A549 (cell line): ENCODE measurements around the gene CPED1. TPM values are rescaled to one million over a fixed set of nuclear protein-coding genes. Genes with fewer than 3 reads are reported as not detected.
"Not testable (repeated sequence)": the region's sequence is repeated elsewhere in the genome, so short reads cannot be mapped to it uniquely, and the experiment has no call there.

Source experiments
- ATAC-seq, 2 experiments: fragments of 200-7000 bp in 1 of 2; fragments of >200 bp in 1 of 2; cut with Nextera tagmentation in 1 of 2; cut with Tn5 transposase in 1 of 2; 3 replicates each; pipeline versions ENCODE4 v1.8.0 to v1.9.1; 2018 to 2020; ENCODE audit warnings: mild to moderate bottlenecking in 1 of 2, moderate library complexity in 1 of 2
- CTCF ChIA-PET: fragments of 300-600 bp; sonication (Branson Sonifier 250); formaldehyde crosslinking; extraction: SDS; loops from one replicate; lab custom pipeline; 2021; ENCODE audit warnings: antibody characterized with exemption, inconsistent platforms; lab: Yijun Ruan, JAX
- POLR2A ChIA-PET: fragments of 350-600 bp; formaldehyde crosslinking; extraction: SDS; loops from one replicate; lab custom pipeline; 2021; ENCODE audit warnings: antibody characterized with exemption, inconsistent platforms; lab: Yijun Ruan, JAX
- DNase-seq, 2 experiments: peaks; one replicate each; pipeline versions ENCODE4 v3.0.0 to v3.0.0-alpha.2; 2011 to 2016; ENCODE audit warnings: low read depth in 1 of 2, low spot score in 1 of 2
- FAIRE-seq: peaks from 2 replicates; lab custom pipeline; 2011; peaks lifted over from hg19 to GRCh38; lab: Jason Lieb, UNC
- H3K27ac ChIP-seq, 2 experiments: fragments of >200 bp; sonication (Bioruptor Twin); formaldehyde crosslinking; 3 replicates each; pipeline ENCODE4 v1.5.1; 2016 to 2017
- H3K4me1 ChIP-seq: fragments of >200 bp; sonication (Bioruptor Twin); formaldehyde crosslinking; 3 replicates; pipeline ENCODE4 v1.6.1; 2016
- H3K4me2 ChIP-seq: fragments of >200 bp; sonication (Bioruptor Twin); formaldehyde crosslinking; 3 replicates; pipeline ENCODE4 v1.6.1; 2016
- H3K4me3 ChIP-seq: fragments of >200 bp; sonication (Bioruptor Twin); formaldehyde crosslinking; 3 replicates; pipeline ENCODE4 v1.5.1; 2016
- H3K9me3 ChIP-seq: fragments of >200 bp; sonication (Bioruptor Twin); formaldehyde crosslinking; 3 replicates; pipeline ENCODE4 v1.6.1; 2016
- CEBPB ChIP-seq, 2 experiments: fragments of >200 bp in 1 of 2; sonication (Bioruptor Twin) in 1 of 2; formaldehyde crosslinking in 1 of 2; IDR thresholded peaks; 2 replicates each; pipeline ENCODE4 v1.6.1; 2012 to 2016
- CHD2 ChIP-seq: fragments of 150-350 bp; IDR thresholded peaks from 2 replicates; pipeline ENCODE4 v1.6.1; 2014; ENCODE audit warnings: low read length; ENCODE audit not compliant: partially characterized antibody
- EHF ChIP-seq: fragments of 250-450 bp; sonication (Bioruptor Pico); IDR thresholded peaks from 2 replicates; pipeline ENCODE4 v1.5.0; 2020; ENCODE audit warnings: mild to moderate bottlenecking
- EP300 ChIP-seq, 2 experiments: fragments of >200 bp; sonication (Bioruptor Twin); formaldehyde crosslinking; IDR thresholded peaks; 2 replicates in 1 of 2; 3 replicates in 1 of 2; pipeline ENCODE4 v1.6.1; 2016 to 2017
- ESRRA ChIP-seq: fragments of 150-350 bp; IDR thresholded peaks from 2 replicates; pipeline ENCODE4 v1.6.1; 2014; ENCODE audit warnings: mild to moderate bottlenecking, low read length, borderline replicate concordance
- GATA3 ChIP-seq: IDR thresholded peaks from 2 replicates; pipeline ENCODE4 v1.6.1; 2012; ENCODE audit warnings: borderline replicate concordance
- HDAC2 ChIP-seq: fragments of 200-600 bp; sonication (generic); IDR thresholded peaks from 2 replicates; pipeline ENCODE4 v1.6.1; 2016
- HES2 ChIP-seq: fragments of >200 bp; sonication (Bioruptor Twin); formaldehyde crosslinking; IDR thresholded peaks from 2 replicates; pipeline ENCODE4 v1.6.1; 2016
- HOXB5 ChIP-seq: fragments of 250-450 bp; sonication (Bioruptor Pico); IDR thresholded peaks from 2 replicates; pipeline ENCODE4 v1.5.0; 2020; ENCODE audit warnings: mild to moderate bottlenecking, moderate library complexity
- JUN ChIP-seq, 2 experiments: fragments of >200 bp; sonication (Bioruptor Twin); formaldehyde crosslinking; IDR thresholded peaks; 2 replicates in 1 of 2; 3 replicates in 1 of 2; pipeline ENCODE4 v1.6.1; 2016 to 2017
- KDM1A ChIP-seq: fragments of 200-600 bp; sonication (generic); IDR thresholded peaks from 2 replicates; pipeline ENCODE4 v1.6.1; 2016; ENCODE audit warnings: low read depth, mild to moderate bottlenecking
- KDM5A ChIP-seq: fragments of 200-600 bp; sonication (generic); IDR thresholded peaks from 2 replicates; pipeline ENCODE4 v1.6.1; 2016; ENCODE audit warnings: antibody characterized with exemption, mild to moderate bottlenecking
- MAZ ChIP-seq: fragments of 150-350 bp; IDR thresholded peaks from 2 replicates; pipeline ENCODE4 v1.6.1; 2014; ENCODE audit warnings: antibody characterized with exemption, low read depth, low read length, borderline replicate concordance
- NFE2L2 ChIP-seq: fragments of 150-350 bp; conservative IDR thresholded peaks from 2 replicates; pipeline ENCODE4 v1.6.1; 2014; ENCODE audit warnings: low read length
- PBX3 ChIP-seq: IDR thresholded peaks from 2 replicates; pipeline ENCODE4 v1.6.1; 2012
- PHF8 ChIP-seq: fragments of 200-600 bp; sonication (generic); IDR thresholded peaks from 2 replicates; pipeline ENCODE4 v1.6.1; 2016; ENCODE audit warnings: low read depth, mild to moderate bottlenecking, antibody characterized with exemption, moderate library complexity, borderline replicate concordance
- POLR2A ChIP-seq: IDR thresholded peaks from 2 replicates; pipeline ENCODE4 v1.6.1; 2012; ENCODE audit warnings: mild to moderate bottlenecking, low read length
- RAD21 ChIP-seq, 2 experiments: fragments of >200 bp in 1 of 2; sonication (Bioruptor Twin) in 1 of 2; formaldehyde crosslinking in 1 of 2; IDR thresholded peaks in 1 of 2; conservative IDR thresholded peaks in 1 of 2; 2 replicates in 1 of 2; 3 replicates in 1 of 2; pipeline ENCODE4 v1.6.1; 2012 to 2018; ENCODE audit warnings: inconsistent platforms in 1 of 2
- RCOR1 ChIP-seq: fragments of 150-350 bp; IDR thresholded peaks from 2 replicates; pipeline ENCODE4 v1.6.1; 2014; ENCODE audit warnings: antibody characterized with exemption, low read length, low read depth
- RNF2 ChIP-seq: fragments of 200-600 bp; sonication (generic); IDR thresholded peaks from 2 replicates; pipeline ENCODE4 v1.6.1; 2016; ENCODE audit warnings: low read depth, mild to moderate bottlenecking, antibody characterized with exemption, moderate library complexity, borderline replicate concordance
- TFCP2L1 ChIP-seq: fragments of 250-450 bp; sonication (Bioruptor Pico); IDR thresholded peaks from 2 replicates; pipeline ENCODE4 v1.5.0; 2021; ENCODE audit warnings: mild to moderate bottlenecking
- ZFP36 ChIP-seq: fragments of 450-650 bp; IDR thresholded peaks from 2 replicates; pipeline ENCODE4 v1.6.1; 2014; ENCODE audit warnings: borderline replicate concordance; ENCODE audit not compliant: partially characterized antibody
- ZSCAN20 ChIP-seq: fragments of 250-450 bp; sonication (Bioruptor Pico); IDR thresholded peaks from 2 replicates; pipeline ENCODE4 v1.8.0; 2022; ENCODE audit warnings: mild to moderate bottlenecking, moderate library complexity
- WGBS: methylation state at CpG from one replicate; pipeline ENCODE4 v1.1.6; 2017; ENCODE audit errors: missing lambda C conversion rate; 5-methylcytosine and 5-hydroxymethylcytosine counted together
- polyA plus RNA-seq, 4 experiments: library from polyadenylated mRNA; depleted of rRNA in 3 of 4; stranded (reverse); fragments of >200 nt; fragmentation: RNase III in 1 of 4; extraction: RNeasy Plus Mini Kit Qiagen cat#74134 plus additional on column Dnase treatment in 1 of 4; gene quantifications; 2 replicates in 3 of 4; 3 replicates in 1 of 4; pipeline ENCODE4 v1.2.3, GENCODE V29; 2011 to 2017
- TF ChIP-seq, protein P1 (sequence below): fragments of 250-450 bp; sonication (Bioruptor Pico); IDR thresholded peaks from 2 replicates; pipeline ENCODE4 v1.5.0; 2020; ENCODE audit warnings: low read depth, mild to moderate bottlenecking, moderate library complexity
- TF ChIP-seq, protein P2 (sequence below): IDR thresholded peaks from 2 replicates; pipeline ENCODE4 v1.6.1; 2012
- TF ChIP-seq, protein P3 (sequence below): fragments of 250-450 bp; sonication (Bioruptor Pico); IDR thresholded peaks from 2 replicates; pipeline ENCODE4 v1.5.0; 2021; ENCODE audit warnings: mild to moderate bottlenecking, moderate library complexity, borderline replicate concordance

Gene CPED1
- polyA plus RNA-seq, 2 of the 4 experiments (the other 2 are of a cell fraction): 0.03 TPM; not detected in 1

- Histone ChIP-seq H3K4me2 (no peak overlapping the region), H3K9me3 (no peaks in the 10 kb centered on the region), H3K4me1 (no peaks in the 10 kb centered on the region), H3K4me3 (no peak overlapping the region), H3K27ac (no peak overlapping the region)
- ATAC-seq: no peak
- FAIRE-seq: no peak
- TF ChIP-seq KDM1A (no peak), POLR2A (no peak), ZFP36 (no peak), CHD2 (no peak), CEBPB (IDR thresholded peaks at IDR 0.05) (no peak), PBX3 (no peak), EHF (CRISPR knock-in tag) (no peak), HES2 (no peak), RNF2 (no peak), TFCP2L1 (CRISPR knock-in tag) (no peak)
- TF ChIP-seq, protein P1, sequence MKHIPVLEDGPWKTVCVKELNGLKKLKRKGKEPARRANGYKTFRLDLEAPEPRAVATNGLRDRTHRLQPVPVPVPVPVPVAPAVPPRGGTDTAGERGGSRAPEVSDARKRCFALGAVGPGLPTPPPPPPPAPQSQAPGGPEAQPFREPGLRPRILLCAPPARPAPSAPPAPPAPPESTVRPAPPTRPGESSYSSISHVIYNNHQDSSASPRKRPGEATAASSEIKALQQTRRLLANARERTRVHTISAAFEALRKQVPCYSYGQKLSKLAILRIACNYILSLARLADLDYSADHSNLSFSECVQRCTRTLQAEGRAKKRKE (CRISPR knock-in tag): no peak
- DNase-seq: no peak
- 32% methylated on average over 5 of the region's 5 CpGs for WGBS
- ChIA-PET POLR2A (no interaction called here), CTCF (interaction anchor here (1.8 kb wide), 1 partner anchor 17 kb away, joined by 5 read pairs; no protein-coding TSS in a partner anchor)
These were observed 15.6 kb downstream of the CPED1 start for GRCh38 chr7:121003986-121004685.

- FAIRE-seq, DNase-seq, ATAC-seq, H3K4me3 ChIP-seq, H3K4me1 ChIP-seq, H3K9me3 ChIP-seq, H3K27ac ChIP-seq, POLR2A ChIA-PET, H3K4me2 ChIP-seq: not testable (repeated sequence)
- 44% methylated on average over 4 of the region's 4 CpGs for WGBS
- CTCF ChIA-PET: interaction anchor here (1.8 kb wide), 1 partner anchor 18 kb away, joined by 5 read pairs; no protein-coding TSS in a partner anchor
These were observed 16.5 kb downstream of the CPED1 start for GRCh38 chr7:121005058-121005457.

DNA sequence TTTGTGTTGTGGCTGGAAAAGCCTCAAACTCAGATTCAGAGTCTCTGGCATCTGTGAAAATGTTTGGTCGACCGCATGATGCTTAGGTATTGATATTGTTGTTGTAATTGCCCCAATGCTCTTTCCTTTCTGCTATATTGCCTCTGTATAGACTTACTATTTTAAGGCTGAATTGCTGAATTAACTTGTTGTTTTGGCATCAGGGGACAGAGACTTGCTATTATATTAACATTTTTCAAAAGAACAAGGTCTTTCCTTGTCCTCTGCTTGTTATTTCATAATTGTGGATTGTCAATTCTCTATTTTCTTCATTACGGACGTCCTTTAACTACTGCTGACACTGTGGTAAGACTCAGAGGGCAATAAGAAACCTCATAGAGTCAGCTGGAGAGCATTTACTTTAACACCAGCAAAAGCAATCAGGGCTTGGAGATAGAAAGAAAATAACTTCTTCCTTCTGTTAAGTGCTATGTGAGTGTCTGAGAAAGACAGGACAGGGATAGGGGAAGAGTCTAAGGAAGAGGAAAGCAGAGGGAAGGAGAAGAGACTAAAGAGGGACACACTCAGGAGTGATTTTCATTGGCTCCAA lies 17.6 kb downstream of the CPED1 start:
- Histone ChIP-seq H3K4me1 (no peaks in the 10 kb centered on the region), H3K4me3 (no peak overlapping the region), H3K9me3 (no peaks in the 10 kb centered on the region), H3K4me2 (no peak overlapping the region), H3K27ac (no peak overlapping the region)
- DNase-seq (no peak), ATAC-seq (no peak), FAIRE-seq (no peak)
- no peak for TF ChIP-seq ZFP36
- no peak for TF ChIP-seq HDAC2
- TF ChIP-seq, protein P2, sequence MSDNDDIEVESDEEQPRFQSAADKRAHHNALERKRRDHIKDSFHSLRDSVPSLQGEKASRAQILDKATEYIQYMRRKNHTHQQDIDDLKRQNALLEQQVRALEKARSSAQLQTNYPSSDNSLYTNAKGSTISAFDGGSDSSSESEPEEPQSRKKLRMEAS: no peak
- no peak for TF ChIP-seq KDM5A
- no peak for TF ChIP-seq GATA3
- TF ChIP-seq RCOR1: no peak
- no peak for TF ChIP-seq ESRRA
- no peak for TF ChIP-seq EP300 (IDR thresholded peaks at IDR 0.05)
- TF ChIP-seq, protein P3, sequence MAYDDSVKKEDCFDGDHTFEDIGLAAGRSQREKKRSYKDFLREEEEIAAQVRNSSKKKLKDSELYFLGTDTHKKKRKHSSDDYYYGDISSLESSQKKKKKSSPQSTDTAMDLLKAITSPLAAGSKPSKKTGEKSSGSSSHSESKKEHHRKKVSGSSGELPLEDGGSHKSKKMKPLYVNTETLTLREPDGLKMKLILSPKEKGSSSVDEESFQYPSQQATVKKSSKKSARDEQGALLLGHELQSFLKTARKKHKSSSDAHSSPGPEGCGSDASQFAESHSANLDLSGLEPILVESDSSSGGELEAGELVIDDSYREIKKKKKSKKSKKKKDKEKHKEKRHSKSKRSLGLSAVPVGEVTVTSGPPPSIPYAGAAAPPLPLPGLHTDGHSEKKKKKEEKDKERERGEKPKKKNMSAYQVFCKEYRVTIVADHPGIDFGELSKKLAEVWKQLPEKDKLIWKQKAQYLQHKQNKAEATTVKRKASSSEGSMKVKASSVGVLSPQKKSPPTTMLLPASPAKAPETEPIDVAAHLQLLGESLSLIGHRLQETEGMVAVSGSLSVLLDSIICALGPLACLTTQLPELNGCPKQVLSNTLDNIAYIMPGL (CRISPR knock-in tag): no peak
- no peak for TF ChIP-seq MAZ
- no peak for TF ChIP-seq POLR2A
- TF ChIP-seq PHF8: no peak
- TF ChIP-seq RAD21 (conservative IDR thresholded peaks at IDR 0.05 in 1 of 2, IDR thresholded peaks at IDR 0.05 in 1 of 2): no peak
- TF ChIP-seq HOXB5: no peak
- TF ChIP-seq RNF2: no peak
- no peak for TF ChIP-seq JUN (IDR thresholded peaks at IDR 0.05)
- no peak for TF ChIP-seq ZSCAN20 (CRISPR knock-in tag)
- no peak for TF ChIP-seq CEBPB (IDR thresholded peaks at IDR 0.05)
- TF ChIP-seq NFE2L2: no peak
- WGBS: 30% methylated on average over 4 of the region's 4 CpGs
- ChIA-PET CTCF (interaction anchor here (1.1 kb wide), 1 partner anchor 83 kb away, joined by 3 read pairs; no protein-coding TSS in a partner anchor), POLR2A (no interaction called here)
